AG10803 (cell line): ENCODE measurements around the gene TUBE1.
"Not testable (repeated sequence)": the region's sequence is repeated elsewhere in the genome, so short reads cannot be mapped to it uniquely, and the experiment has no call there.

ENCODE experiments used
- DNase-seq: peaks from one replicate; pipeline ENCODE4 v3.0.0; 2010; ENCODE audit warnings: low read depth
- H3K4me3 ChIP-seq: 2 replicates; pipeline ENCODE4 v1.5.1; 2011; ENCODE audit warnings: mild to moderate bottlenecking, low read length, control low read depth
- CTCF ChIP-seq: conservative IDR thresholded peaks from 2 replicates; pipeline ENCODE4 v1.5.1; 2011; ENCODE audit warnings: mild to moderate bottlenecking, low read length, control low read depth, inconsistent platforms

Gene TUBE1

DNA sequence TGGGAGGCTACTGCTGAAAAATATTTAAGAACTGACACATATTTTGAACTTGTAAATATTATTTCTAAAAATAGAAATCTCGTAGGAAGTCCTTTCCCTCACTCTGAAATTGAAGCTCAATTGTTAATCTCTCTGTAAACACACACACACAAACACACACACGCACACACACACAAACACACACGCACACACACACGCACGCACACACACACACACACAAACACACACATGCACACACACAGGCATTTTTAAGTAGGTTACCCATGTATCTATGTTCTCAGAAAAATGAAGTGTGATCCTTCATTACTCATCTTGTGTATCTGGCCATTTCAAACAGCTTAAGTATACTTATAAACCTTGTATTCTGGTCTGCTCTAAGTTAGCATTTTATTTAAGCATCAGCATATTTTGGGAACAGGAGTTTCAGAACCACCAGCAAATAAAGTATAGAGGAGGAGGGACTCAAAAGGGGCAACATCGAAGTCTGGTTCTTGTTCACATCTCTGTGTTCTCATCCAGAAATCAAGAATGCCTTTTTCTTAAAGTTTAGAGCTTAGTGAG lies 21.8 kb downstream of the TUBE1 start:
- no peak for TF ChIP-seq CTCF
- no peak for DNase-seq
- H3K4me3 ChIP-seq = no peak overlapping the region

- TF ChIP-seq CTCF = no peak
- DNase-seq = no peak
- H3K4me3 ChIP-seq = no peak overlapping the region
Observed at GRCh38 chr6:112062966-112063365, 24.3 kb downstream of the TUBE1 start.

GRCh38 chr6:112061605-112062004 lies 25.7 kb downstream of the TUBE1 start:
- H3K4me3 ChIP-seq = no peak overlapping the region
- no peak for DNase-seq
- no peak for TF ChIP-seq CTCF

GRCh38 chr6:112058243-112059032 lies 28.8 kb downstream of the TUBE1 start:
- TF ChIP-seq CTCF = no peak
- H3K4me3 ChIP-seq = no peak overlapping the region
- no peak for DNase-seq

DNA sequence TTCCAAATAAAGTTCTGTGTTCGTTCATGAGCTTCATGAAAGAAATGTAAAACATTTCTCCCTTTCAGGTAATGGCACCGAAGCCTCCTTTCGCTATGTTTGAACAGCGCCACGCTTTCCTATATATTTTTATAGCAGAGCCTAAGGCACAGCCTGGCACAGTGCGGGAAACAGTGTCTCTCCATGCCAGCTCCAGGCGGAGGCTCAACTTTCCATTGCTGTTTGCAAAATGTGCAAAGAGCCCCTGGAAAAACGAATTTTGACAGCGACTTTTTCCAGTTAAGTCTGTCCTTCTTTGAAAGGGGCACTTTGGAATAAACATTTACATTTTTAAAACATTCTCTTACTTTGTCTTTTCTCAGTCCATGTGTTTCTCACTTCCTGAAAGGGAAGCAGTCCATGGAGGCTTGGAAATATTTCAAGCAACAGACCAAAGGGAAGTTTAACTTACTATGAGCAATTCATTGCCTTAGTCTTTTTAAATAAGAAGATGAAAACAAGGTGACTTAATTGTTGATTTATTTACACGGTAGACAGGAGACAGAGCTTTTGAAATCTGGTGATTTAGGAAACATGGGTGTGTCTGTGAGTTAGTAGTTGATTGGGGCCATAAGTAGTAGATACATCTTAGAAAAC lies 32.6 kb downstream of the TUBE1 start:
- DNase-seq = no peak
- H3K4me3 ChIP-seq = no peak overlapping the region
- no peak for TF ChIP-seq CTCF

DNA sequence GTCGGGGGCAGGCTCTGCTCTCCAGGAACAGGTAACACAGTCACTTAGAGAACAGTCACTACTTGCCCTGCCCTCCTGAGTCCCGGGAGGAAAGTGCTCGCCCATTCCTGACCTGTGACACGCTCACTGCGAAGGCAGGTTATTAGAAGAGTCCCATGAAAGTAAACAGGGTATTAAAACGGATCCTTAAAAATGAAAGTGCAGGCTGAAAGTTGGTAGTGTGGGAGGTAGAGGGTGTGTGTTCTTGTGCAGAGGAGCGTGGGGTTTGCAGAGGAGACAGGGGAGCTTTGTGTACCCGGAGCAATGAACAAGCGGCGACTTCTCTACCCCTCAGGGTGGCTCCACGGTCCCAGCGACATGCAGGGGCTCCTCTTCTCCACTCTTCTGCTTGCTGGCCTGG lies 33.3 kb downstream of the TUBE1 start, which contains the start of gene CCN6:
TSS of gene CCN6 (plus strand) at position 104 of the 400 bp plus-strand sequence. CDS start at position 358, 254 bp downstream.
- no peak for TF ChIP-seq CTCF
- H3K4me3 ChIP-seq = no peak within 1 kb of the TSS
- no peak for DNase-seq

- not testable (repeated sequence) for H3K4me3 ChIP-seq, DNase-seq
Observed at GRCh38 chr6:112051251-112051740, 36.0 kb downstream of the TUBE1 start.
